Neural crest cell (in vitro differentiated cells): ENCODE results near the gene CARD19. TPM values are rescaled to one million over a fixed set of nuclear protein-coding genes. Genes with fewer than 3 reads are reported as not detected.

Experiments used
- DNase-seq: peaks from one replicate; pipeline ENCODE4 v3.0.0; 2021; ENCODE audit warnings: low read depth, mixed read lengths, low spot score
- H3K27ac Mint-ChIP-seq: one replicate; pipeline ENCODE4 v1.8.0; 2021; ENCODE audit warnings: mild to moderate bottlenecking, mixed read lengths; ENCODE audit not compliant: unreplicated experiment
- H3K27me3 Mint-ChIP-seq: 2 replicates; pipeline ENCODE4 v1.8.0; 2021; ENCODE audit warnings: low read depth, mild to moderate bottlenecking, mixed read lengths
- H3K36me3 Mint-ChIP-seq: 2 replicates; pipeline ENCODE4 v1.8.0; 2021; ENCODE audit warnings: low read depth, mild to moderate bottlenecking, mixed read lengths
- H3K4me1 Mint-ChIP-seq: 2 replicates; pipeline ENCODE4 v1.8.0; 2021; ENCODE audit warnings: mixed read lengths
- H3K4me3 Mint-ChIP-seq: one replicate; pipeline ENCODE4 v1.8.0; 2021; ENCODE audit warnings: mild to moderate bottlenecking, mixed read lengths
- H3K9me3 Mint-ChIP-seq: 2 replicates; pipeline ENCODE4 v1.8.0; 2021; ENCODE audit warnings: mixed read lengths
- total RNA-seq: library from RNA; stranded (reverse); gene quantifications from 2 replicates; pipeline ENCODE4 v1.2.1, GENCODE V29; 2021
- TF ChIP-seq, protein P1 (sequence below): fragments of 200-600 bp; sonication (generic); conservative IDR thresholded peaks from 2 replicates; pipeline ENCODE4 v1.5.0; 2021; ENCODE audit warnings: antibody characterized with exemption, mild to moderate bottlenecking

CARD19 gene
- total RNA-seq, 1 donor from 2014 or later: 22.1 TPM

DNA sequence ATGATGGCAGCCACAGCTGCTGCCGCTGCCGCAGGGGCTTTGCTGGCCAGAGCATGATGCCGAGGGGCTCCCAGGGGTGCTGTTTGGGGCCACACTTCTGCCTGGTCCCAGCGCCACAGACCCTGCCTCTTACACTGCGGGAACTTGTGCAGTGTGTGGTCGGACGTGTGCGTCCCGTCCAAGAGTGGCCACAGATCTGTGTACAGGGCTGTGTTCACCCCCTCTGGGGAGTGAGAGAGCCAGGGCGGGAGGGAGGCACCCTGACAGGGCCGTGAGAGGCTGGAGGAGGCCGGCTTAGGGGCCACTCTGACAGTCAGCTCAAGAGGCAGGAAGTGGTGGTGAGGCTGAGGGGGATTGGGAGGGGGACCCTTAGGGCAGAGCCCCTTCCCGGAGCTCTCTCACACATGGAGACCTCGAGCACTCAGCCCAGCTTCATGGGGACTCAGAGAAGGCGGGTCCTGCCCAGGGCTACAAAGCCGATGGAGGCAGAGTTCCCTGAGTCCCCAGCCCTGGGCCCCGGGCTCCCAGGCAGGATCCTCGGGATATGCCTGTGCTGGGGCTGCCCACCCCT, 13.1 kb upstream of the CARD19 start:
- Mint-ChIP-seq H3K4me3 (no peak overlapping the region), H3K36me3 (no peaks in the 10 kb centered on the region), H3K27ac (no peak overlapping the region), H3K9me3 (no peaks in the 10 kb centered on the region), H3K27me3 (no peaks in the 10 kb centered on the region), H3K4me1 (peaks cover 17% of the 10 kb centered on the region)
- TF ChIP-seq, protein P1, sequence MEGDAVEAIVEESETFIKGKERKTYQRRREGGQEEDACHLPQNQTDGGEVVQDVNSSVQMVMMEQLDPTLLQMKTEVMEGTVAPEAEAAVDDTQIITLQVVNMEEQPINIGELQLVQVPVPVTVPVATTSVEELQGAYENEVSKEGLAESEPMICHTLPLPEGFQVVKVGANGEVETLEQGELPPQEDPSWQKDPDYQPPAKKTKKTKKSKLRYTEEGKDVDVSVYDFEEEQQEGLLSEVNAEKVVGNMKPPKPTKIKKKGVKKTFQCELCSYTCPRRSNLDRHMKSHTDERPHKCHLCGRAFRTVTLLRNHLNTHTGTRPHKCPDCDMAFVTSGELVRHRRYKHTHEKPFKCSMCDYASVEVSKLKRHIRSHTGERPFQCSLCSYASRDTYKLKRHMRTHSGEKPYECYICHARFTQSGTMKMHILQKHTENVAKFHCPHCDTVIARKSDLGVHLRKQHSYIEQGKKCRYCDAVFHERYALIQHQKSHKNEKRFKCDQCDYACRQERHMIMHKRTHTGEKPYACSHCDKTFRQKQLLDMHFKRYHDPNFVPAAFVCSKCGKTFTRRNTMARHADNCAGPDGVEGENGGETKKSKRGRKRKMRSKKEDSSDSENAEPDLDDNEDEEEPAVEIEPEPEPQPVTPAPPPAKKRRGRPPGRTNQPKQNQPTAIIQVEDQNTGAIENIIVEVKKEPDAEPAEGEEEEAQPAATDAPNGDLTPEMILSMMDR: no peak
- DNase-seq: no peak

DNA sequence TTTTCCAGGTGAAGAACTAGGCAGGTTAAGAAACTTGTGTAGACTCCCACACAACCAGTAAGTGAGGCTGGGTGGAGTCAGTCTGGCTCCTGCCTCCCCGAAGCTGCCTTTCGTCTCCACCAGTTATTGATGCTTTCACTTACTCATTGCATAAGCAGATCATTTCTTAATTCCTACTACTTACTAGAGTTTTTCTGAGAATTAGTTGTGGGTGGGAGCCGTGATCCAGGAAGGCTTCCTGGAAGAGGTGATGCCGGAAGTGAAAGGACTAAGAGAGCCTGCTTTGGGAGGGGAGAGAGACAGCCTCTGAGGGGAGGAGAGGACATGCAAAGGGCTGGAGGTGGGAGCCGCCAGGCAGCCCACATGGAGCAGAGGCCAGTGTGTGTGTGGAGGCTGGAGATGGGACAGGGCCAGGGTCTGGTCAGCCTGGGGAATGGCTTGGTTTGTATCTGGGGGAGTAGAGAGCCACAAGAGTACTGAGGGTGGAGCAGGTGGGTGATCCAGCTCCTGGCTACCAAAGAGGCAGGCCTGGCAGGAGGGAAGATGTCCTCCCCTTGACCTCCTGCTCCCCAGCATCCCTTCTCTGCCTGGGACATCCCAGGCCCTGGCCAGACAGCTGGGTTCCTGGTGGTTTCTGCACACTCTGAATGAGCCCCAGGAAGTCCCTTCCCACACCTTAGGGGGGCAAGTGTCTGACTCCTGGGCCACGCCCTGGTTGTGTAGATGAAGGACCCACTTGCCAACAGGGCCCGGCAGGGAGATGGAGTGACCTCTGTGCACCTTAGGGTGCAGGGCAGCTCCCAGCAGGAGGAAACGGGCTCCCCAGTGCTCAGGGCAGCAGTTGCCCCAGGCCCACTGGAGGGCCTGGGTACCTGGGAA, 12.2 kb upstream of the CARD19 start:
- no peak overlapping the region for H3K4me3 Mint-ChIP-seq
- TF ChIP-seq, protein P1: no peak
- no peak for DNase-seq

GRCh38 chr9:93084471-93084881, 11.5 kb upstream of the CARD19 start:
- peaks cover 17% of the 10 kb centered on the region for H3K4me1 Mint-ChIP-seq
- no peak for DNase-seq
- no peak overlapping the region for H3K27ac Mint-ChIP-seq
- no peaks in the 10 kb centered on the region for H3K27me3 Mint-ChIP-seq
- no peaks in the 10 kb centered on the region for H3K9me3 Mint-ChIP-seq
- H3K4me3 Mint-ChIP-seq: no peak overlapping the region
- TF ChIP-seq, protein P1: no peak
- H3K36me3 Mint-ChIP-seq: no peaks in the 10 kb centered on the region

More for the DNA sequence above, 12.2 kb upstream of the CARD19 start:
- H3K4me1 Mint-ChIP-seq: peaks cover 17% of the 10 kb centered on the region
- no peaks in the 10 kb centered on the region for H3K27me3 Mint-ChIP-seq
- H3K27ac Mint-ChIP-seq: peak overlapping the region; percentile 91
- no peaks in the 10 kb centered on the region for H3K9me3 Mint-ChIP-seq
- no peaks in the 10 kb centered on the region for H3K36me3 Mint-ChIP-seq

DNA sequence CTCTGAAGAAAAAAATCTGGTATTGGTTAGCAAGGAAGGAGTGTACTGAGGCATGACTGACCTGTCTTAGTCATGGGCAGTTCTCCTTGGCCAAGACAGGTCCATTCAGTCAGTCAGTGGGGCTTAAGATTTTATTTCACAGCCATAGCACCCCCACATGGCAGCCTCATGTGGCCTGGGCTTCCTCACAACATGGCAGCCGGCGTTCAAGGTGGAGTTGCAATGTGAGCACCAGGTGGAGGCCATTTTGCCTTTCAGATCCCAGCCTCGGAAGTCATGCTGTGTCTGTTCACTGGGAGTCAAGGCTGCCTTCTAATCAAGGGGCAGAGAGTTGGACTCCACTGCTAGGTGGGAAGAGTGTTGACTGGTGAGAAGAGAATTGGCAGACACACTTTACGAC, 10.3 kb upstream of the CARD19 start:
- peaks cover 18% of the 10 kb centered on the region for H3K4me1 Mint-ChIP-seq
- H3K4me3 Mint-ChIP-seq: no peak overlapping the region
- TF ChIP-seq, protein P1: no peak
- no peaks in the 10 kb centered on the region for H3K36me3 Mint-ChIP-seq
- peaks cover 2% of the 10 kb centered on the region for H3K27me3 Mint-ChIP-seq
- H3K9me3 Mint-ChIP-seq: no peaks in the 10 kb centered on the region
- H3K27ac Mint-ChIP-seq: no peak overlapping the region
- DNase-seq: no peak

GRCh38 chr9:93086447-93087224, 9.4 kb upstream of the CARD19 start:
- Mint-ChIP-seq H3K27me3 (peaks cover 2% of the 10 kb centered on the region), H3K9me3 (no peaks in the 10 kb centered on the region), H3K36me3 (no peaks in the 10 kb centered on the region), H3K27ac (no peak overlapping the region), H3K4me3 (no peak overlapping the region), H3K4me1 (peaks cover 20% of the 10 kb centered on the region)
- TF ChIP-seq, protein P1: no peak
- DNase-seq: no peak
